HEK293 (cell line): Measurements from ENCODE around the gene FEV.
A peak's percentile ranks its signal among the peaks of the same experiment; 100 is the strongest.

Source experiments
- HOXD13 ChIP-seq: sonication (generic); formaldehyde crosslinking; IDR thresholded peaks from 2 replicates; pipeline ENCODE4 v1.8.0; 2022; ENCODE audit warnings: missing genetic modification reagents, borderline replicate concordance
- PRDM2 ChIP-seq: fragments of 450-650 bp; formaldehyde crosslinking; IDR thresholded peaks from 2 replicates; pipeline ENCODE4 v1.5.1; 2016; ENCODE audit warnings: missing biosample characterization, missing genetic modification characterization, borderline replicate concordance
- SALL2 ChIP-seq: fragments of 450-650 bp; formaldehyde crosslinking; IDR thresholded peaks from 2 replicates; pipeline ENCODE4 v1.5.0; 2017; ENCODE audit warnings: missing biosample characterization, mild to moderate bottlenecking, missing genetic modification characterization, borderline replicate concordance
- SP7 ChIP-seq: fragments of 450-650 bp; formaldehyde crosslinking; IDR thresholded peaks from 2 replicates; pipeline ENCODE4 v1.5.1; 2016; ENCODE audit warnings: missing biosample characterization, missing genetic modification characterization
- ZBTB48 ChIP-seq: fragments of 450-650 bp; formaldehyde crosslinking; IDR thresholded peaks from 2 replicates; pipeline ENCODE4 v1.5.1; 2016; ENCODE audit warnings: missing biosample characterization, missing genetic modification characterization
- ZFHX2 ChIP-seq: fragments of 450-650 bp; formaldehyde crosslinking; conservative IDR thresholded peaks from 2 replicates; pipeline ENCODE4 v1.5.1; 2016; ENCODE audit warnings: missing biosample characterization, missing genetic modification characterization
- ZFP37 ChIP-seq: fragments of 450-650 bp; formaldehyde crosslinking; IDR thresholded peaks from 2 replicates; pipeline ENCODE4 v1.5.1; 2016; ENCODE audit warnings: missing biosample characterization, missing genetic modification characterization
- ZNF184 ChIP-seq: fragments of 450-650 bp; IDR thresholded peaks from 2 replicates; pipeline ENCODE4 v1.5.1; 2018; ENCODE audit warnings: missing biosample characterization, mild to moderate bottlenecking, missing genetic modification characterization
- ZNF211 ChIP-seq: fragments of 450-650 bp; formaldehyde crosslinking; IDR thresholded peaks from 2 replicates; pipeline ENCODE4 v1.5.1; 2016; ENCODE audit warnings: low read depth, missing biosample characterization, missing genetic modification characterization
- ZNF24 ChIP-seq: fragments of 450-650 bp; formaldehyde crosslinking; IDR thresholded peaks from 2 replicates; pipeline ENCODE4 v1.5.1; 2016; ENCODE audit warnings: missing biosample characterization, missing genetic modification characterization
- ZNF280D ChIP-seq: fragments of 450-650 bp; formaldehyde crosslinking; IDR thresholded peaks from 2 replicates; pipeline ENCODE4 v1.5.1; 2016; ENCODE audit warnings: missing biosample characterization, missing genetic modification characterization
- ZNF366 ChIP-seq: fragments of 450-650 bp; formaldehyde crosslinking; conservative IDR thresholded peaks from 2 replicates; pipeline ENCODE4 v1.5.1; 2016; ENCODE audit warnings: missing biosample characterization, missing genetic modification characterization
- ZNF394 ChIP-seq: fragments of 450-650 bp; formaldehyde crosslinking; IDR thresholded peaks from 2 replicates; pipeline ENCODE4 v1.5.1; 2016; ENCODE audit warnings: missing biosample characterization, missing genetic modification characterization, mild to moderate bottlenecking, moderate library complexity, borderline replicate concordance
- ZNF501 ChIP-seq: fragments of 450-650 bp; formaldehyde crosslinking; IDR thresholded peaks from 2 replicates; pipeline ENCODE4 v1.5.1; 2016; ENCODE audit warnings: missing biosample characterization, missing genetic modification characterization
- ZNF585B ChIP-seq: fragments of 450-650 bp; formaldehyde crosslinking; IDR thresholded peaks from 2 replicates; pipeline ENCODE4 v1.5.1; 2016; ENCODE audit warnings: missing biosample characterization, missing genetic modification characterization
- ZNF629 ChIP-seq: fragments of 450-650 bp; formaldehyde crosslinking; IDR thresholded peaks from 2 replicates; pipeline ENCODE4 v1.5.1; 2017; ENCODE audit warnings: missing biosample characterization, missing genetic modification characterization
- ZNF660 ChIP-seq: fragments of 450-650 bp; IDR thresholded peaks from 2 replicates; pipeline ENCODE4 v1.5.1; 2018; ENCODE audit warnings: missing biosample characterization, mild to moderate bottlenecking, missing genetic modification characterization
- ZNF707 ChIP-seq: fragments of 450-650 bp; formaldehyde crosslinking; IDR thresholded peaks from 2 replicates; pipeline ENCODE4 v1.5.1; 2016; ENCODE audit warnings: missing biosample characterization, missing genetic modification characterization
- ZNF76 ChIP-seq: fragments of 450-650 bp; formaldehyde crosslinking; IDR thresholded peaks from 2 replicates; pipeline ENCODE4; 2016; ENCODE audit warnings: low read depth, missing biosample characterization, missing genetic modification characterization, borderline replicate concordance
- ZNF830 ChIP-seq: fragments of 450-650 bp; IDR thresholded peaks from 2 replicates; pipeline ENCODE4 v1.5.0; 2018; ENCODE audit warnings: missing biosample characterization, missing genetic modification characterization, low read depth, mild to moderate bottlenecking, moderate library complexity
- TF ChIP-seq, protein P1 (sequence below): fragments of 450-650 bp; formaldehyde crosslinking; IDR thresholded peaks from 2 replicates; pipeline ENCODE4 v1.5.1; 2016; ENCODE audit warnings: missing biosample characterization, missing genetic modification characterization
- TF ChIP-seq, protein P2 (sequence below): fragments of 450-650 bp; formaldehyde crosslinking; IDR thresholded peaks from 2 replicates; pipeline ENCODE4 v1.5.1; 2016; ENCODE audit warnings: missing biosample characterization, missing genetic modification characterization
- TF ChIP-seq, protein P3 (sequence below): fragments of 450-650 bp; formaldehyde crosslinking; IDR thresholded peaks from 2 replicates; pipeline ENCODE4 v1.5.1; 2016; ENCODE audit warnings: missing biosample characterization, missing genetic modification characterization

The FEV gene

DNA sequence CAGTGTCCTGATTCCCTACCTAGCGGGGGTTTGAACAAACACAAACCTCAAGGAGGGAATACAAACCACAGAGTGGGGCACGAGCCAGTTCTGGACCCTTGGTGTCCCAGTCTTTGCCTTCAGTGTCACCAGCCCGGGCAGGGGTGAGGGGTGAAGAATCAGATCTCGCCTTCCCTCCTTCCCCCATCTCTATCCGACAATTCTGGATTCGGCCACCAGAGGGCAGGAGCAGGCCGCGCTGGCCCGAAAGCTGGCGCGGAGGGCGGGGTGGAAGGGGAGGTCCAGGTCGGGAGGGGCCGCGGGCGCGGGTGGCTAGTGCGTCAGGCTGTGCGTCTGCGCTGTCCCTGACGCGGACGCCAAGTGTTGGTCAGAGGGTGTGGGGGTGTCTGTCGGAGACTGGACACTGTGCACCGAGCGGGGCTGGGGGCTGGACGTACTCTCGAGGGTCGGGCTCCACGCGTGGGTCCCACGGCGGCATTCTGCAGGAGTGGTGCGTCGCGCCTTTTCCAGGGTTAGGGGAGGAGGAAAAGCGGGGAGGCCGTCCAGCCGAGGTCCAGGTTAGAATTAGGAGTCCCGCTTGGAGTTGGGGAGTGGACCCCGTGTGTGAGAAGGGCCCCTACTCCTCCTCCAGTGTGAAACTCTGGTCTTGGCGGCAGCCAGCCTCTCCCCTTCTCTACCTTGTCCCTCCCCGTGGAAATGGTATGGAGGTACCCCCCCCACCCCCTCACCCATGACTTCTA is 11.2 kb upstream of the FEV start (continued):
- TF ChIP-seq HOXD13 (CRISPR knock-in tag) = no peak
- TF ChIP-seq ZFP37 (tag by site-specific recombination) = no peak
- 0 out of 2 replicates have a peak, but pooled peaks have one; percentile 33 for TF ChIP-seq ZNF660 (tag by site-specific recombination)
- peak; percentile 85 for TF ChIP-seq ZNF366 (tag by site-specific recombination)
- TF ChIP-seq ZNF707 (tag by site-specific recombination) = no peak
- no peak for TF ChIP-seq PRDM2 (tag by site-specific recombination)
- TF ChIP-seq SP7 (tag by site-specific recombination) = peak; percentile 51; the same call in 1 of the 2 replicates
- TF ChIP-seq ZNF24 (tag by site-specific recombination) = no peak
- TF ChIP-seq ZNF280D (tag by site-specific recombination) = no peak
- TF ChIP-seq, protein P1, sequence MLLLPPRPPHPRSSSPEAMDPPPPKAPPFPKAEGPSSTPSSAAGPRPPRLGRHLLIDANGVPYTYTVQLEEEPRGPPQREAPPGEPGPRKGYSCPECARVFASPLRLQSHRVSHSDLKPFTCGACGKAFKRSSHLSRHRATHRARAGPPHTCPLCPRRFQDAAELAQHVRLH (tag by site-specific recombination) = no peak
- no peak for TF ChIP-seq ZNF211 (tag by site-specific recombination)
- no peak for TF ChIP-seq ZNF184 (tag by site-specific recombination)
- TF ChIP-seq, protein P2, sequence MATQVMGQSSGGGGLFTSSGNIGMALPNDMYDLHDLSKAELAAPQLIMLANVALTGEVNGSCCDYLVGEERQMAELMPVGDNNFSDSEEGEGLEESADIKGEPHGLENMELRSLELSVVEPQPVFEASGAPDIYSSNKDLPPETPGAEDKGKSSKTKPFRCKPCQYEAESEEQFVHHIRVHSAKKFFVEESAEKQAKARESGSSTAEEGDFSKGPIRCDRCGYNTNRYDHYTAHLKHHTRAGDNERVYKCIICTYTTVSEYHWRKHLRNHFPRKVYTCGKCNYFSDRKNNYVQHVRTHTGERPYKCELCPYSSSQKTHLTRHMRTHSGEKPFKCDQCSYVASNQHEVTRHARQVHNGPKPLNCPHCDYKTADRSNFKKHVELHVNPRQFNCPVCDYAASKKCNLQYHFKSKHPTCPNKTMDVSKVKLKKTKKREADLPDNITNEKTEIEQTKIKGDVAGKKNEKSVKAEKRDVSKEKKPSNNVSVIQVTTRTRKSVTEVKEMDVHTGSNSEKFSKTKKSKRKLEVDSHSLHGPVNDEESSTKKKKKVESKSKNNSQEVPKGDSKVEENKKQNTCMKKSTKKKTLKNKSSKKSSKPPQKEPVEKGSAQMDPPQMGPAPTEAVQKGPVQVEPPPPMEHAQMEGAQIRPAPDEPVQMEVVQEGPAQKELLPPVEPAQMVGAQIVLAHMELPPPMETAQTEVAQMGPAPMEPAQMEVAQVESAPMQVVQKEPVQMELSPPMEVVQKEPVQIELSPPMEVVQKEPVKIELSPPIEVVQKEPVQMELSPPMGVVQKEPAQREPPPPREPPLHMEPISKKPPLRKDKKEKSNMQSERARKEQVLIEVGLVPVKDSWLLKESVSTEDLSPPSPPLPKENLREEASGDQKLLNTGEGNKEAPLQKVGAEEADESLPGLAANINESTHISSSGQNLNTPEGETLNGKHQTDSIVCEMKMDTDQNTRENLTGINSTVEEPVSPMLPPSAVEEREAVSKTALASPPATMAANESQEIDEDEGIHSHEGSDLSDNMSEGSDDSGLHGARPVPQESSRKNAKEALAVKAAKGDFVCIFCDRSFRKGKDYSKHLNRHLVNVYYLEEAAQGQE (tag by site-specific recombination) = 0 out of 2 replicates have a peak, but pooled peaks have one; percentile 19
- TF ChIP-seq ZNF629 (tag by site-specific recombination) = peak; percentile 65
- no peak for TF ChIP-seq ZNF76 (tag by site-specific recombination)
- TF ChIP-seq, protein P3, sequence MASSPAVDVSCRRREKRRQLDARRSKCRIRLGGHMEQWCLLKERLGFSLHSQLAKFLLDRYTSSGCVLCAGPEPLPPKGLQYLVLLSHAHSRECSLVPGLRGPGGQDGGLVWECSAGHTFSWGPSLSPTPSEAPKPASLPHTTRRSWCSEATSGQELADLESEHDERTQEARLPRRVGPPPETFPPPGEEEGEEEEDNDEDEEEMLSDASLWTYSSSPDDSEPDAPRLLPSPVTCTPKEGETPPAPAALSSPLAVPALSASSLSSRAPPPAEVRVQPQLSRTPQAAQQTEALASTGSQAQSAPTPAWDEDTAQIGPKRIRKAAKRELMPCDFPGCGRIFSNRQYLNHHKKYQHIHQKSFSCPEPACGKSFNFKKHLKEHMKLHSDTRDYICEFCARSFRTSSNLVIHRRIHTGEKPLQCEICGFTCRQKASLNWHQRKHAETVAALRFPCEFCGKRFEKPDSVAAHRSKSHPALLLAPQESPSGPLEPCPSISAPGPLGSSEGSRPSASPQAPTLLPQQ (tag by site-specific recombination) = peak; percentile 58; the same call in 1 of the 2 replicates
- no peak for TF ChIP-seq ZNF585B (tag by site-specific recombination)
- TF ChIP-seq ZNF394 (tag by site-specific recombination) = no peak
- TF ChIP-seq ZBTB48 (tag by site-specific recombination) = peak; percentile 27; the same call in 1 of the 2 replicates
- TF ChIP-seq SALL2 (tag by site-specific recombination) = no peak
- TF ChIP-seq ZNF830 (tag by site-specific recombination) = no peak
- TF ChIP-seq ZFHX2 = peak; percentile 46; the same call in 1 of the 2 replicates
- TF ChIP-seq ZNF501 (tag by site-specific recombination) = 0 out of 2 replicates have a peak, but pooled peaks have one; percentile 65
